MM.1S (cell line): ENCODE measurements around the gene GRK3.

Source experiments
- EZH2phosphoT487 ChIP-seq: fragments of 300-600 bp; sonication (generic); IDR thresholded peaks from 2 replicates; pipeline ENCODE4 v1.6.1; 2018; ENCODE audit warnings: antibody characterized with exemption, low read length
- TF ChIP-seq, protein P1 (sequence below): fragments of 300-600 bp; sonication (generic); IDR thresholded peaks from 2 replicates; pipeline ENCODE4 v1.5.1; 2016; ENCODE audit warnings: antibody characterized with exemption, low read length, mixed read lengths

DNA sequence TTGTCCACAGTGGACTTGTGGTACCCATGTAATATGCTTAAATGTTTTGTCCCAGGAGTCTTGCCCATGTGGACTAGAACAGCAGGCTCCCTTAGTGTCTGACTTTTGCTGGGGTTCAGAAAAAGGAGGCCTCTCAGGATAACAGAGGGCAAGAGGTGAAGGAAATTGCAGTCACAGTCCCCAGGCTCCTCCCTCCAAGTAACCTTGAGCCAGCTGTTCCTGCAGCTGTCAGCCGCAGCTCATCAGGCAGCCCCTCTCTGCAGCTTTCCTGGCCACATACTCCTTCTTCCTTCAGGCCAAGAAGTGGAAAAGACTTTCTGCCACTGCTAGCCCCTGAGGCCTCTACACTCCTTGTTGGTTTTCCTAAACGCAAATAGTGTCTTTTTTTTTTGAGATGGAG, 171.2 kb downstream of the GRK3 start:
- TF ChIP-seq, protein P1, sequence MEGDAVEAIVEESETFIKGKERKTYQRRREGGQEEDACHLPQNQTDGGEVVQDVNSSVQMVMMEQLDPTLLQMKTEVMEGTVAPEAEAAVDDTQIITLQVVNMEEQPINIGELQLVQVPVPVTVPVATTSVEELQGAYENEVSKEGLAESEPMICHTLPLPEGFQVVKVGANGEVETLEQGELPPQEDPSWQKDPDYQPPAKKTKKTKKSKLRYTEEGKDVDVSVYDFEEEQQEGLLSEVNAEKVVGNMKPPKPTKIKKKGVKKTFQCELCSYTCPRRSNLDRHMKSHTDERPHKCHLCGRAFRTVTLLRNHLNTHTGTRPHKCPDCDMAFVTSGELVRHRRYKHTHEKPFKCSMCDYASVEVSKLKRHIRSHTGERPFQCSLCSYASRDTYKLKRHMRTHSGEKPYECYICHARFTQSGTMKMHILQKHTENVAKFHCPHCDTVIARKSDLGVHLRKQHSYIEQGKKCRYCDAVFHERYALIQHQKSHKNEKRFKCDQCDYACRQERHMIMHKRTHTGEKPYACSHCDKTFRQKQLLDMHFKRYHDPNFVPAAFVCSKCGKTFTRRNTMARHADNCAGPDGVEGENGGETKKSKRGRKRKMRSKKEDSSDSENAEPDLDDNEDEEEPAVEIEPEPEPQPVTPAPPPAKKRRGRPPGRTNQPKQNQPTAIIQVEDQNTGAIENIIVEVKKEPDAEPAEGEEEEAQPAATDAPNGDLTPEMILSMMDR = no peak
- TF ChIP-seq EZH2phosphoT487 = no peak
